ENCODE measurements around the gene COL19A1.

Gene COL19A1

GRCh38 chr6:70176842-70177550, 310.6 kb downstream of the COL19A1 start:
- 92% methylated on average over 3 of the region's 3 CpGs for WGBS
- H3K27me3 ChIP-seq (ENCODE audit: insufficient read depth, low read length), result no peaks in the 10 kb centered on the region
- no peak overlapping the region for H3K9ac ChIP-seq (ENCODE audit: low read depth, low read length)
- H3K4me3 ChIP-seq (ENCODE audit: low read length), result no peak overlapping the region
- H3K36me3 ChIP-seq (ENCODE audit: insufficient read depth, low read length), result no peaks in the 10 kb centered on the region
- no peaks in the 10 kb centered on the region for H3K4me1 ChIP-seq (ENCODE audit: insufficient read depth, low read length)
- no peak overlapping the region for H3K27ac ChIP-seq (ENCODE audit: low read depth, low read length)
- H3K9me3 ChIP-seq (ENCODE audit: insufficient read depth, low read depth, low read length), result no peaks in the 10 kb centered on the region

DNA sequence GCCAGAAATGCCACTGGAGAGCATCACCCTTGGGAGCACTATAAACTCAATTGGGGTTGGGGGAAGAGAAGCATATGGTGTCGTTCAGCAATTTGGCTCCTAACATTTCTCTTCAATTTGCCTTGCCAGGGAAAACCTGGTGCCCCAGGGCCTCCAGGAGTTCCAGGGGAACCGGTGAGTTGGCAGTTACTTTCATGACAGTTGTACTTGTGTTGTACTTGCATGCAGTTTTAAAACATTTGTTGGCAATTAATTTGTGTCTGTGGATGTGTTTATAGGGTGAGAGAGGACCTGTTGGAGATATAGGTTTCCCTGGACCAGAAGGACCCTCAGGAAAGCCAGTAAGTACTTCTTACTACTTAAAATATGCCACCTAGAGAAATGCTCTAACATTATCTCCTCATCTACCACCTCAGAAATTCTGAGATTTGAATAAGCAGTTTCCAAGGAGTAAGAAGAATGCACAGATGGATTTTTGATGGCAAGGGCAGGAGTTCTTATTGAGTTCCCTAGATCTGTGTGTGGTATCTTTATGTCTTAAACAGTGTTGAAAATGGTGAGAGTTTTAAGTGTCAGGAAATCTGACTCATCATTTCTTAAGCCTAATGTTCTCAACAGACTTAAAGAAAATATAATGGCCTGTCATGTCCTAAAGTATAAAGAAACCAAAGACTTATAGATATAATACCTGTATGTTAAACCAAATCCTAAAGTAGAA, 314.0 kb downstream of the COL19A1 start:
- Histone ChIP-seq H3K27me3 (ENCODE audit: insufficient read depth, low read length) (no peaks in the 10 kb centered on the region), H3K4me1 (ENCODE audit: insufficient read depth, low read length) (no peaks in the 10 kb centered on the region), H3K9ac (ENCODE audit: low read depth, low read length) (no peak overlapping the region), H3K4me3 (ENCODE audit: low read length) (no peak overlapping the region), H3K9me3 (ENCODE audit: insufficient read depth, low read depth, low read length) (no peaks in the 10 kb centered on the region), H3K27ac (ENCODE audit: low read depth, low read length) (no peak overlapping the region), H3K36me3 (ENCODE audit: insufficient read depth, low read length) (no peaks in the 10 kb centered on the region)
- 83% methylated on average over 2 of the region's 2 CpGs for WGBS

DNA sequence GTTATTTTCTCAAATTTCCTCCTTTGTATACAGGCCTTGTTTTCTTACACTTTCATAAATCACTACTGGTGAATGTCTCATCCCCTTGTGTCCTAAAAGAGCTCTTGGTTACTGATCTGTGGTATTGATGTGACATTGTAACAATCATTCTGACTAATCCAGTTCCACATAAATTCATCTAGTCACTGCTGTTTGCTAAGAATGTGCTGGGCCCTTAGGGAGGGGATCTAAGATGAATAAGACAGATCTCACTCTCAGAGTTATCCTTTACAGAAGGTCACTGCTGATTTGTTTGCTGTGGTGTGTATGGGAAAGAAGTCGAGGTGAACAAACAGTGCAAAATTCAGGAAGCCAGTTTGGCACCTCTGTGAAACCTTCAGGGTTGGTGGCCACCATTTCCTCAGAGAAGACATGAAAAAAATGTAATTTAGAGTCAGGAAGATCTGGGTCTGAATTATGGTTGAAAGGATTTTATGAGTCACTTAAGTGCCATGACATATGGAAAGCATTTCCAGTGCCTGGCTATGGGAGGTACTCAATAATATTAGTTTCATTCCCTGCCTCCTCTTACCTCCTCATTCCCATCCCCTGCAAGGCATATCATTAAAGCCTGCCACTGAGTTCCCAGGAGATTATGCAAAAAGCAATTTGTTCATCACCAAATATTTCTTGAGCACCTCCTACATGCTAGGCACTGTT, 314.7 kb downstream of the COL19A1 start:
- Histone ChIP-seq H3K27me3 (ENCODE audit: insufficient read depth, low read length) (no peaks in the 10 kb centered on the region), H3K36me3 (ENCODE audit: insufficient read depth, low read length) (no peaks in the 10 kb centered on the region), H3K9me3 (ENCODE audit: insufficient read depth, low read depth, low read length) (no peaks in the 10 kb centered on the region), H3K9ac (ENCODE audit: low read depth, low read length) (no peak overlapping the region), H3K27ac (ENCODE audit: low read depth, low read length) (no peak overlapping the region), H3K4me1 (ENCODE audit: insufficient read depth, low read length) (no peaks in the 10 kb centered on the region), H3K4me3 (ENCODE audit: low read length) (no peak overlapping the region)
- WGBS, result 81% methylated on average over 1 of the region's 1 CpG

DNA sequence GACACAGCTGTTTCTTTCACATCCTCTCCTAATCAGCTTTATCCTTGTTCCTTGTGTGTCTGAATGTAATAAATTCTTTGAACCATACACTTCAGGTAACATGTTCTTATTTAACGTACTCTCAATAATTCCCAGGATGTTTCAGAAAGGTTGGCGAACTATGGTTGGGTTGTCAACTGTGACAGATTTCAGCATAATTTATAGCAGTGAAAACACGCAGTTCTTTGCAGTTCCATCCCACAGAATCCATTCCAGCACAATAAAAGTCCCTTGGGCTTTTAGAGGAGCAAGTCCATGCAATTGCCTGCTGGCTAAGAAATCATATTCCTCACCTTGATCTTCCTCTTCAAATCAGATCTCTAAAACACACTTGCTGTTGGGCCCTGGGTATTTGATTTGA, 317.2 kb downstream of the COL19A1 start:
- 98% methylated on average over 3 of the region's 3 CpGs for WGBS
- Histone ChIP-seq H3K9ac (ENCODE audit: low read depth, low read length) (no peak overlapping the region), H3K9me3 (ENCODE audit: insufficient read depth, low read depth, low read length) (no peaks in the 10 kb centered on the region), H3K27ac (ENCODE audit: low read depth, low read length) (no peak overlapping the region), H3K4me1 (ENCODE audit: insufficient read depth, low read length) (no peaks in the 10 kb centered on the region), H3K36me3 (ENCODE audit: insufficient read depth, low read length) (no peaks in the 10 kb centered on the region), H3K27me3 (ENCODE audit: insufficient read depth, low read length) (no peaks in the 10 kb centered on the region), H3K4me3 (ENCODE audit: low read length) (no peak overlapping the region)

DNA sequence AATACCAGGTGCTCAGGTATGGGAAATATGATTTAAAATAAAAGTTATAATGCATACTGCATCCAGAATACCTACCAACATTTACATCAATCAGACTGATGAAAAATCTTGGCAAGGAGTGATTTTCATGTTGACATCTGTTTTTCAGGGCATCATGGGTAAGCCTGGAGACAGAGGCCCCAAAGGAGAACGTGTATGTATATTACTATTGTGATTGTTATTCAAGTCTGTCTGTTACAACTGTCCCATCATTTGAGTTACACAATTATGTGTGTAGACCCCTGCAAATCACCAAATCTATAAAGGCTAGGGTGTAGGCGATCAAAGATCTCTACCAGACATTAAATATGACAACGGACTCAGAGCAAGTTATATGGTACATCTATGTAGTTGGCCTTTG, 318.4 kb downstream of the COL19A1 start:
- Histone ChIP-seq H3K9ac (ENCODE audit: low read depth, low read length) (no peak overlapping the region), H3K4me1 (ENCODE audit: insufficient read depth, low read length) (no peaks in the 10 kb centered on the region), H3K4me3 (ENCODE audit: low read length) (no peak overlapping the region), H3K27me3 (ENCODE audit: insufficient read depth, low read length) (no peaks in the 10 kb centered on the region), H3K27ac (ENCODE audit: low read depth, low read length) (no peak overlapping the region), H3K9me3 (ENCODE audit: insufficient read depth, low read depth, low read length) (no peaks in the 10 kb centered on the region), H3K36me3 (ENCODE audit: insufficient read depth, low read length) (no peaks in the 10 kb centered on the region)
- 78% methylated on average over 3 of the region's 3 CpGs for WGBS

GRCh38 chr6:70186461-70186860, 320.1 kb downstream of the COL19A1 start:
- Histone ChIP-seq H3K4me3 (ENCODE audit: low read length) (no peak overlapping the region), H3K27me3 (ENCODE audit: insufficient read depth, low read length) (no peaks in the 10 kb centered on the region), H3K4me1 (ENCODE audit: insufficient read depth, low read length) (no peaks in the 10 kb centered on the region), H3K27ac (ENCODE audit: low read depth, low read length) (no peak overlapping the region), H3K9ac (ENCODE audit: low read depth, low read length) (no peak overlapping the region), H3K9me3 (ENCODE audit: insufficient read depth, low read depth, low read length) (no peaks in the 10 kb centered on the region), H3K36me3 (ENCODE audit: insufficient read depth, low read length) (no peaks in the 10 kb centered on the region)
- WGBS, result 100% methylated on average over 1 of the region's 1 CpG

DNA sequence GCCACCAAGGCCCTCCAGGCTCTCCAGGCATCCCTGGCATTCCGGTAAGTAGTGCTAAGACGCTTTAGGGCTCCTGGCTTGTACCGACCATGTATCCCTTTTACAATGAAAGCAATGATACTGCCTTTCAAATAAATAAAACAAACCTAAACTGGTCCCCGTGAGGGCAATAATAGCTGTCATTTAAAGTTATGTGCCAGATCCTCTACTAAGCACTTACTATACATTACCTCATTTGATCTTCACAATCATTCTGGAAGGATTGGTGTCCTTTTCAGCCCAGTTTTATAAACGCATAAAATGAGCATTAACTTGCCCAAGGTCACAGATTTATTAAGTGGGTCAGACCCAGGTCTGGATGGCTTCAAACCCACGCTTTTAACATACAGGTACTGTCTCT, 321.8 kb downstream of the COL19A1 start:
- Histone ChIP-seq H3K27ac (ENCODE audit: low read depth, low read length) (no peak overlapping the region), H3K9me3 (ENCODE audit: insufficient read depth, low read depth, low read length) (no peaks in the 10 kb centered on the region), H3K4me3 (ENCODE audit: low read length) (no peak overlapping the region), H3K4me1 (ENCODE audit: insufficient read depth, low read length) (no peaks in the 10 kb centered on the region), H3K36me3 (ENCODE audit: insufficient read depth, low read length) (no peaks in the 10 kb centered on the region), H3K9ac (ENCODE audit: low read depth, low read length) (no peak overlapping the region), H3K27me3 (ENCODE audit: insufficient read depth, low read length) (no peaks in the 10 kb centered on the region)
- WGBS, result 95% methylated on average over 6 of the region's 6 CpGs

DNA sequence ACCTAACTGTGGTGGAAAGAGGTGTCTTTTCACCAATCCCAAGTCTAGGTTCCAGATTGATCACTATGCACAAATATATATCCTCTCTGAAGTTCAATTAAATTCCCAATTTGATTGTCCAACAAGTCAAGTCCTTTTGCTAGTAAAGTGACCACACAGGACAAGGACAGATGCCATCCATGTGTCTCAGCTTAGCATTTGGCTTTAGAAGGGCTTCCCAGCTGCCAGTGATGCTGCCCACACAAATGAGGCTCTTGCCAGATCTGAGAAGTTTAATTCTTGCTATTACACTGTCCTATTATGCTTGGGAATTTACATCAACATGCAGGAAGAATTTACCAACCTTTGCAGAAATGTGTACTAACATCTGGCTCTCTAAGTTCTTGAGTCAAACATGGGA, 328.1 kb downstream of the COL19A1 start:
- Histone ChIP-seq H3K36me3 (ENCODE audit: insufficient read depth, low read length) (no peaks in the 10 kb centered on the region), H3K4me3 (ENCODE audit: low read length) (no peak overlapping the region), H3K9me3 (ENCODE audit: insufficient read depth, low read depth, low read length) (no peaks in the 10 kb centered on the region), H3K4me1 (ENCODE audit: insufficient read depth, low read length) (no peaks in the 10 kb centered on the region), H3K9ac (ENCODE audit: low read depth, low read length) (no peak overlapping the region), H3K27me3 (ENCODE audit: insufficient read depth, low read length) (no peaks in the 10 kb centered on the region), H3K27ac (ENCODE audit: low read depth, low read length) (no peak overlapping the region)

DNA sequence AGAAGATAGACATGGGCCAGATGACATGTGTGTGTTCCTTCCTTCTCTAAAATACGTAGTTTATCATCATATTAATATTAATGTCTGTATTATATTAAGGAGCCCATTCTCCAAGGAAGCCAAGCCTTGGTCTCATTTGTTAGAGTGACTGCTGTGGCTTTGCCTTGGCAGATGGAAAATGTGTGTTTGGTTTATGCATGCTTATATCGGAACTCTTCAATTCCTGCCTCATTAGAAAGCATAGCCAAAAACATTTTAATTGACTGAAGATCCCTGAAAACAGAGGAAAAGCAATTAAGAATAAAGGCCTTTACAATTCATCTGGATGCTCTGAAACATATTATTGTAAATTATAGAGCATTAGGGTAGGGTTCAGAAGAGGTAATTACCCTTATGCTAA, 330.2 kb downstream of the COL19A1 start:
- no peak overlapping the region for H3K4me3 ChIP-seq (ENCODE audit: low read length)
- no peaks in the 10 kb centered on the region for H3K9me3 ChIP-seq (ENCODE audit: insufficient read depth, low read depth, low read length)
- H3K9ac ChIP-seq (ENCODE audit: low read depth, low read length), result no peak overlapping the region
- no peak overlapping the region for H3K27ac ChIP-seq (ENCODE audit: low read depth, low read length)
- no peaks in the 10 kb centered on the region for H3K27me3 ChIP-seq (ENCODE audit: insufficient read depth, low read length)
- WGBS, result 80% methylated on average over 1 of the region's 2 CpGs
- H3K36me3 ChIP-seq (ENCODE audit: insufficient read depth, low read length), result no peaks in the 10 kb centered on the region
- no peaks in the 10 kb centered on the region for H3K4me1 ChIP-seq (ENCODE audit: insufficient read depth, low read length)

GRCh38 chr6:70198785-70199184, 332.4 kb downstream of the COL19A1 start:
- Histone ChIP-seq H3K27me3 (ENCODE audit: insufficient read depth, low read length) (no peaks in the 10 kb centered on the region), H3K27ac (ENCODE audit: low read depth, low read length) (no peak overlapping the region)

GRCh38 chr6:70208235-70208790, 342.0 kb downstream of the COL19A1 start:
- WGBS, result 94% methylated on average over 1 of the region's 1 CpG
- Histone ChIP-seq H3K36me3 (ENCODE audit: insufficient read depth, low read length) (no peaks in the 10 kb centered on the region), H3K4me3 (ENCODE audit: low read length) (no peak overlapping the region), H3K27me3 (ENCODE audit: insufficient read depth, low read length) (no peaks in the 10 kb centered on the region), H3K4me1 (ENCODE audit: insufficient read depth, low read length) (no peaks in the 10 kb centered on the region), H3K9ac (ENCODE audit: low read depth, low read length) (no peak overlapping the region), H3K27ac (ENCODE audit: low read depth, low read length) (no peak overlapping the region), H3K9me3 (ENCODE audit: insufficient read depth, low read depth, low read length) (no peaks in the 10 kb centered on the region)

More at GRCh38 chr6:70198785-70199184, 332.4 kb downstream of the COL19A1 start:
- Histone ChIP-seq H3K4me1 (ENCODE audit: insufficient read depth, low read length) (peaks cover 6% of the 10 kb centered on the region; the same call in 1 of the 2 replicates), H3K4me3 (ENCODE audit: low read length) (no peak overlapping the region), H3K36me3 (ENCODE audit: insufficient read depth, low read length) (no peaks in the 10 kb centered on the region), H3K9me3 (ENCODE audit: insufficient read depth, low read depth, low read length) (no peaks in the 10 kb centered on the region), H3K9ac (ENCODE audit: low read depth, low read length) (no peak overlapping the region)
- 87% methylated on average over 2 of the region's 2 CpGs for WGBS
